ENCODE results near the gene WDR46. TPM values are rescaled to one million over a fixed set of nuclear protein-coding genes. Genes with fewer than 3 reads are reported as not detected.
A peak's percentile ranks its signal among the peaks of the same experiment; 100 is the strongest.

Gene WDR46
- total and polyA plus RNA-seq, 2 of the 8 experiments (the other 6 are each of a cell fraction or from before 2014, with no cell fraction given): 69.7 to 91.0 TPM

DNA sequence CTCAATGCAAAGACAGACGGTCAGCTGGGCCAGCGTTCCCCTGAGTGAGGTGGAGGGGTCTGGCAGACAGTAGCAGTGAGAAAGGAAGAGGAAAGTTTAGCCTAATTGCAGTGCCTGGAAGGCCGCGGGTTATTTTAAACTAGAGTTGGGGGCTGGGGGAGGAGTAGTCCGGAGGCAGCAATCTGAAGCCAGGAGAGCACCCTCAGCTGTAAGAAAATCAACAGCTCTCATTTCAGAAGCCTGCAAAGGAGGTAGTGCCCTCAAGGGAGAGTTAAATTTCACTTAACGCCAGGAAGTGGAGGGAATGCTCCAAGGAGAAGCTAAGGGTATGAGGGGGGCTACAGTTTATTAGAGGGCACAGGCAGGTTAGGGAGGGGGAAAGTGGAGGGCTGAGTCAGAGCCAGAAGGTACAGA lies 53.8 kb downstream of the WDR46 start:
- Histone ChIP-seq H3K4me3 (ENCODE audit: extremely low read depth in 1 of 4, insufficient read depth in 2 of 4, low read depth in 3 of 4, low read length in 4 of 4) (no peak overlapping the region), H3K23me2 (ENCODE audit: low read depth, low read length) (no peaks in the 10 kb centered on the region), H2BK12ac (ENCODE audit: low read depth, low read length) (peak overlapping the region; percentile 43; the same call in 1 of the 2 replicates), H3K4ac (replicated peaks; ENCODE audit: insufficient read length, low read depth, low read length) (no peak overlapping the region), H3K79me1 (ENCODE audit: low read depth, low read length) (no peaks in the 10 kb centered on the region), H3K18ac (ENCODE audit: extremely low read depth, low read length) (no peak overlapping the region), H3K14ac (ENCODE audit: insufficient read length) (no peak overlapping the region), H3K23ac (ENCODE audit: insufficient read length) (no peak overlapping the region), H3K36me3 (ENCODE audit: control insufficient read depth in 2 of 4, insufficient read depth in 4 of 4, low read length in 3 of 4) (no peaks in the 10 kb centered on the region), H2AK5ac (ENCODE audit: low read depth, low read length) (no peak overlapping the region; the same call in 1 of the 2 replicates), H2BK20ac (ENCODE audit: low read length) (no peak overlapping the region), H3K4me1 (replicated peaks in 1 of 4; ENCODE audit: control insufficient read depth in 3 of 4, insufficient read depth in 4 of 4, low read length in 3 of 4) (peaks cover 0 to 3% (median 2%) of the 10 kb centered on the region in 4 experiments; a peak in 3 of 7 replicates), H3K27ac (ENCODE audit: low read depth, low read length) (no peak overlapping the region), H4K8ac (ENCODE audit: extremely low read depth, insufficient read depth, low read length) (no peak overlapping the region), H2BK120ac (replicated peaks; ENCODE audit: low read depth, low read length) (no peak overlapping the region), H3K79me2 (ENCODE audit: control insufficient read depth in 1 of 2, insufficient read depth in 2 of 2, low read length in 2 of 2) (no peaks in the 10 kb centered on the region), H3K27me3 (replicated peaks in 1 of 4; ENCODE audit: control insufficient read depth in 3 of 4, extremely low read depth in 1 of 4, insufficient read depth in 3 of 4, low read length in 3 of 4) (peaks cover 0 to 3% (median 0%) of the 10 kb centered on the region in 4 experiments; a peak in 1 of 7 replicates), H3K9ac (replicated peaks in 1 of 4; ENCODE audit: extremely low read depth in 1 of 4, low read depth in 3 of 4, low read length in 3 of 4) (no peak overlapping the region), H3K9me3 (ENCODE audit: insufficient read depth in 2 of 2, low read depth in 1 of 2, low read length in 1 of 2) (no peaks in the 10 kb centered on the region), H3K4me2 (ENCODE audit: insufficient read depth in 1 of 2, low read depth in 2 of 2, low read length in 2 of 2) (peak overlapping the region in 1 of 2 experiments; percentile 11; a peak in 2 of 4 replicates), H2BK5ac (ENCODE audit: low read depth, low read length) (no peak overlapping the region), H2AFZ (ENCODE audit: low read length) (peak overlapping the region; percentile 13; the same call in 1 of the 2 replicates), H3K56ac (replicated peaks; ENCODE audit: insufficient read length, low read depth, low read length) (no peak overlapping the region), H4K91ac (replicated peaks; ENCODE audit: insufficient read length, low read length) (no peak overlapping the region), H4K20me1 (replicated peaks in 1 of 2; ENCODE audit: control insufficient read depth in 1 of 2, insufficient read depth in 2 of 2, low read length in 2 of 2) (no peaks in the 10 kb centered on the region), H4K5ac (ENCODE audit: insufficient read length, low read depth, low read length) (no peak overlapping the region), H2BK15ac (ENCODE audit: low read length) (peak overlapping the region; percentile 46; the same call in 1 of the 2 replicates)
- WGBS, 2 experiments (ENCODE audit: extremely low coverage in 1 of 2, insufficient coverage in 1 of 2, insufficient read length in 1 of 2, insufficient replicate concordance in 2 of 2, low coverage in 1 of 2, low lambda C conversion rate in 2 of 2, missing lambda C conversion rate in 1 of 2): 42% methylated on average over 6 of the region's 6 CpGs; no CpG with 5 or more reads in 1 of the 2 experiments
- FAIRE-seq (no peak), DNase-seq (ENCODE audit: low read depth in 1 of 2, low spot score in 2 of 2) (no peak)
- ChIA-PET CTCF (ENCODE audit: partially characterized antibody) (interaction anchor here (0.6 to 11.0 kb wide), 10 partner anchors 8 to 251 kb away, joined by 3 to 107 read pairs (median 3); no protein-coding TSS in a partner anchor), POLR2A (ENCODE audit: partially characterized antibody) (interaction anchor here (1.6 to 1.8 kb wide), 2 partner anchors 13 to 36 kb away, joined by 7 to 9 read pairs; partner anchors contain the start of genes RPS18 and VPS52)
- TF ChIP-seq CHD1 (IDR thresholded peaks at IDR 0.05; ENCODE audit: low read depth, low read length) (no peak), BRCA1 (IDR thresholded peaks at IDR 0.05; ENCODE audit: low read depth, low read length) (no peak), SP1 (IDR thresholded peaks at IDR 0.05; ENCODE audit: low read depth, low read length) (no peak), HDAC2 (IDR thresholded peaks at IDR 0.05; ENCODE audit: borderline replicate concordance in 1 of 2, low read depth in 2 of 2, low read length in 2 of 2) (no peak), ZNF274 (IDR thresholded peaks at IDR 0.05; ENCODE audit: borderline replicate concordance, extremely low read depth, low read length) (no peak), ASH2L (IDR thresholded peaks at IDR 0.05; ENCODE audit: low read length) (no peak), CBX8 (IDR thresholded peaks at IDR 0.05; ENCODE audit: borderline replicate concordance, low read depth, low read length) (no peak), RFX5 (IDR thresholded peaks at IDR 0.05; ENCODE audit: borderline replicate concordance, low read depth, low read length) (no peak), CEBPB (IDR thresholded peaks at IDR 0.05; ENCODE audit: low read depth, low read length) (no peak), SP2 (IDR thresholded peaks at IDR 0.05; ENCODE audit: low read length) (no peak), EZH2 (IDR thresholded peaks at IDR 0.05; ENCODE audit: low read depth, low read length, severe bottlenecking) (no peak), BACH1 (IDR thresholded peaks at IDR 0.05; ENCODE audit: low read length) (no peak), SRF (IDR thresholded peaks at IDR 0.05; ENCODE audit: low read depth, low read length) (no peak), KDM4A (IDR thresholded peaks at IDR 0.05; ENCODE audit: low read depth, low read length, severe bottlenecking) (no peak)
